ENCODE results near the gene ZNF853.

The ZNF853 gene

DNA sequence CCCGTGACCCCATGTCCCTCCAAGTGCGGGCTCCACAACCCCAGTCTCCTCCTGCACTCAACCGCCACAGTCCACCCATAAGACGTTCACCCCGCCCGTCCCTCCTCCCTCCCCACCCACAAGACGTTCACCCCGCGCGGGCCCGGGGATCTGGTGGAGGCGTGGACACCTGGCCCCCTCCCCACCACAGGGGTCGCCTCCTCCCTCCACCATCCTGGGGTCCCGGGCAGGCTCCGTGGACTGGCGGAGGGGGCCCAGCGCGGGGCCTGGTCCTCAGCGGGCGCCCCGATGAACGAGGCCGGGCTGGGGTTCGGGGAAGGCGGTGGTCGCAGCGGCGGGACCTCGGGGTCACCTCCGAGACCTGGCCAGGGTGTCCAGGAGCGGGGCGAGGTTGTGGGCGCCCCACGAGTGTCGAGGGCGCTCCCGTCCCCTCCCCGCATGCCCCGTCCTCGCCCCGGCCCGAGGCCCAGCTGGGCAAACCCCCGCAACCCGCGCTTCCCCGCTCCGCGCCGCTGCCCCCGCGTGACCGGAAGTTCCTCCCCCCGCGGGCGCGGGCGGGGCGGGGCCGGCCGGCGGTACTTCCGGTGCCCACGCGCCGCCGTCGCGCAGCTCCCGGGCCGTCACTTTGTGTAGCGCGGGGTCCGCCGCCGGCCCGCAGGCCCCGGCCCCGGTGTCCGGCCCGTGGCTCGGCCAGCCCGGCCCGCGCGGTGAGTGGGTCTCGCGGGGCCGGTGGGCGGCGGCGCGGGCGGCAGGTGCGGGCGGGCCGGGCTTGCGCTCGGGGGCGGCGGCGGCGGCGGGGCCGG lies 21.5 kb downstream of the ZNF853 start, which contains the start of gene ZNF316:
TSS of gene ZNF316 (plus strand) at position 578 of the 803 bp plus-strand sequence. CDS start 5,092 bp downstream, outside the sequence.
- DNase-seq (ENCODE audit: low spot score), result peak; percentile 64

DNA sequence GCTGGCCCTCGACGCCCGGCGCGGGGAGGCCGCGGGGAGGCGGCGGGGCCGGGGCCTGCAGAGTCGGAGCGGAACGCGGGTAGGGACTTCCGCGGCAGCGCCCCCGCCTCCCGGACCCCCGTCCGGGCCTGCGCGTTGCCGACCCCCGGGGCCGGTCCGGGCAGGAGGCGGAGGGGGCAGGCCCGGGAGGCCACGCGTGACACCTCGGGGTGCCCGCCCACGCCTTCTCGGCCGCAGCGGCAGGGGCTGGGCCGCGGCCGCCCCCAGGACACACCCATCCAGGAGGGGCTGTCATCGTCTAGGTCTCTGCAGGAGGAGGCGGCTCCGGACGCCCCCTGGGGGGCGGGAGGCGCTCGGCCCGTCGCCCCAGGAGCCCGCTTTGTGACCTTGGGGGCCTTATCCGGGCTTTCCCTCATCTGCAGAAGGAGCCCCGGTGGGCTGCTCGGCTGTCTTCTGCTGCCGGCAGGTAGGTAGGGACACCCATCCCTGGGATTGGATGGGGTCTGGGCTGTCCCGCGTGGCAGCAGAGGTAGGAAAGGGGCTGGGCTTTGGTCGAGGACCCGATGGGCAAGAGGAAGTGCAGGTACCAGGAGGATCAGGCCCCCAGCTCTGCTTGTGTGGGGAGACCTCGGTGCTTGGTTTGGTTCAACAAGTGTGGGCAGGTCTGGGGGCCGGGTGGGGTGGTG lies 22.3 kb downstream of the ZNF853 start:
- DNase-seq (ENCODE audit: low spot score), result peak; percentile 91

DNA sequence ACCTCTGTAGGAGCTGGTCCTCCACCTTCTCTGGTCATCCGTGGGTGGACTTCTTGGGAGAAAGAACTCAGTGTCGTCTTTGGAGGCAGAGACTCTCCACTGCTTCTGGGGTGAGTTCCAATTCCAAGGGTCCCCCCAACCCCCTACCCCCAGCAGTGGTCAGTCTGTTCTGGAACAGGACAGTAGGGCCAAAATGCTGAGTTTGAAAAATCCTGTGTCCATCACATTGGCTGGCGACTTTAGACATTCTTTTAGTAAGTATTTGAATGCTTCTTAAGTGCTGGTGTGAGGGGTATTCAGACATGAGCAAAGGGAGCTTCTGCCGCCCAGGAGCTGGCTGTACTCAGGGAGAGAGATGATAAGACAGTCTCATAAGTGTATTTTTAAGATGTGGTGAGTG lies 23.6 kb downstream of the ZNF853 start:
- DNase-seq (ENCODE audit: low spot score), result no peak

DNA sequence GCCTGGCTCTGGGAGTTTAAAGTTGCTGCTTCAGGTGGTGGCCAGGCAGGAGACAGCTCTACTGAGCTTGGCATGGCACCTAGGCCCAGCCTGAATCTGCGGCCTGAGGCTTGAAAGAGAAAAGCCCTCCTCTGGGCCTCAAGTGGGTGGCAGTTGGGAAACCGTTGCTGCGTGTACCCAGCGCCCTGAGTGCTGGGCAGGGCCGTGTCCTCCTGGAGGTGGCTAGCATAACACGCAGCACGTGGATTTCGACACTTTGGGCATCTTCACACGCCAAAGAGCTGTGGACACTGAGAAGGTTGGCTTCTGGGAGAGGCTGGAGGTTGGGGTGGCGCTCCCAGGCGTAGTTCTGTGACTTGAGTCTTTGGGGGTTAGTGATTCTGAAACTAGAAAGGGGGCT lies 24.2 kb downstream of the ZNF853 start:
- DNase-seq (ENCODE audit: low spot score), result no peak

DNA sequence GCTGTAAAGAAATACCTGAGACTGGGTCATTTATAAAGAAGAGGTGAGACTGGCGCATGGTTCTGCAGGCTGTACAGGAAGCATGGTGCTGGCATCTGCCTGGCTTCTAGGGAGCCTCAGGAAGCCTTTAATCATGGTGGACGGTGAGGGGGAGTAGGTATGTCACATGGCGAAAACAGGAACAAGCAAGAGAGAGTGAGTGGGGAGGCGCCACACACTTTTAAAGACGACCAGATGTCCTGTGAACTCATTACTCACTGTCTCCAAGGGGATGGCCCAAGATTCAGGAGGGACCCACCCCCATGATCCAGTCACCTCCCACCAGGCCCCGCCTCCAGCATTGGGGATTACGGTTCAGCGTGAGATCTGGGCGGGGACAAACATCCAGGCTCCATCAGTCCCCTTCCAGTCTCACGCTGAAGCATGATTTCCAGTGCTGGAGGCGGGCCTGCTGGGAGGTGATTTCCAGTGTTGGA lies 24.9 kb downstream of the ZNF853 start:
- DNase-seq (ENCODE audit: low spot score), result no peak

DNA sequence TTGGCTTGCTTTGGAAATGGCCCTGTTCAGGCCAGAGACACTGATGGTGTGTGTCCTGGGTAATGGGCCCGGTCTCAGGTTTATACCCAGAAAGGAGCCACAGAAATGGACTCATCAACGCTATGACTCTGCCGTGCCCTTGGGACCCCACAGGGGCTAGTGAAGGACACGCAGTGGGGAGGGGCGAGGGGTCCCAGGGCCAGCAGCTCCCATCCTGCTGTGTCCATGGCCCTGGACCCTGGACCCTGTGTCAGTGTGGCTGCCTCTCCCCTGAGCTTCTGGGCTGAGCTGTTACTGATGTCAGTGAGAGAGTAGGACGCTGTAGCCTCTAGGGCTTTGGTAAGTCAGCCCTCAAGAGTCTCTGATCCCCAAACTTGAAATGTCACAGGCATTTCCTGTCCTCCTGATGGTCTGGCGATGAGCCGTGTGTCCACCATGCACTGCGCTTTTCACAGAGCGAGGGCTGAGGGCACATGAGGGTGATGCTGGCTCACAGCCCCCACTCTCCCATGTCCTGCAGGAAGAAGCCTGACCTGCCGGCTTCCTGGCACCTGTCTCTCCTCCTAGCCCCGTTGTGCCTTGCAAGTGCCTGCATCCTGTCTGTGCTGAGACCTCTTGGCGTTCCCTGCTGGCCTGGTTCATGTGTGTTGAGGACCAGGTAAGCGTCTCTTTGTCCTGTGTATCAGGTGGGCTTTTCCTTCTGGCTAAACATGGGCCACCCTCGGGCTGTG lies 26.1 kb downstream of the ZNF853 start:
- no peak for DNase-seq (ENCODE audit: low spot score)

DNA sequence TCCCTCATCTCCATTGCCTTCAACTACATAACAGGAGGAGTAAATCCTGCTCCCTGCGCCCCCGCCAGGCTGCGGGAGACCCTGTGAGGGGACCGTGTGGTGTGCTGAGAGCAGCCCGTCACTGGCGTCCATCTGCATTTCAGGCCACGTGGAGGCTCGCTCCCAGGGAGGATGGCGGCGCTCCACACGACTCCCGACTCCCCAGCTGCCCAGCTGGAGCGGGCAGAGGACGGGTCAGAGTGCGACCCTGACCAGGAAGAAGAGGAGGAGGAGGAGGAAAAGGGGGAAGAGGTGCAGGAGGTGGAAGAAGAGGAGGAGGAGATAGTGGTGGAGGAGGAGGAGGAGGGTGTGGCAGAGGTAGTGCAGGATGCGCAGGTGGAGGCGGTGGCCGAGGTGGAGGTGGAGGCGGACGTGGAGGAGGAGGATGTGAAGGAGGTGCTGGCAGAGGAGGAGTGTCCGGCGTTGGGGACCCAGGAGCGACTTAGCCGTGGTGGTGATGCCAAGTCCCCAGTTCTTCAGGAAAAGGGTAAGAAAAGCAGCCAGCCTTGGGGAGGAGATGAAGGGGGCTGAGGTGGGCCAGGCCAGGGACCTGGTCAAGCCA lies 26.9 kb downstream of the ZNF853 start:
- no peak for DNase-seq (ENCODE audit: low spot score)

DNA sequence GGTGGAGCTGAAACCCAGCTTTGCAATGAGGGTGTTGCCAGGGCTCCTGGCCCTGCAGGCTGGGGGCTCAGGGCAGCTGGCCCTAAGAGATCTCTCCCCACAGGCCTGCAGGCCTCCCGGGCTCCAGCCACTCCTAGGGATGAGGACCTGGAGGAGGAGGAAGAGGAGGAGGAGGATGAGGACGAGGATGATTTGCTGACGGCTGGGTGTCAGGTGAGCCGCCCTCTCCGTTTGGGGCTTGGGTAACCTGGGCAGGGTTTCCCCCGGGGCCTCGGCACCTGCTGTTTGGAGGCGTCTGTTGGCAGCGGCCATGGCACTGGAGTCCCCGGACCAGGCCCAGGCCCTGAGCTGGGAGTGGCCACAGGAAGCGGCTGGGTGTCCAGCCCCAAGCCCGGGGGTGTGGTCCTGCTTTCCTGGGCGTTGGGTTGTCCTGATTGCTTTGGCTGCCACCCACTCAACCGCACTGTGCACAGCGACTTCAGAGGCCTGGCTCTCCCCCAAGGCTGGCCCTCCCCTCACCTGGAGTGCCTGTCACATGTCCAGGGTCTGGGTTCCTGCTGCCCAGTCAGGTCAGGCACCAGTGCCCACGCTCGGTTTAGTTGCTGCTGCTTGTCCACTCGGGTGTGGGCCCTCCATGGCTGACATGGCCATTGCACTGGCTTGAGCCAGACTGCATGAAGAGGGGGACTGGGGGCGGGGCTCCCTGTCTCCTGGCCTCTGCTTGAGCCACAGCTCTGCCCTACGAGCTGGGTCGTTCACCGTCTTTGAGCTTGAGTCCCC lies 27.6 kb downstream of the ZNF853 start:
- DNase-seq (ENCODE audit: low spot score), result no peak

DNA sequence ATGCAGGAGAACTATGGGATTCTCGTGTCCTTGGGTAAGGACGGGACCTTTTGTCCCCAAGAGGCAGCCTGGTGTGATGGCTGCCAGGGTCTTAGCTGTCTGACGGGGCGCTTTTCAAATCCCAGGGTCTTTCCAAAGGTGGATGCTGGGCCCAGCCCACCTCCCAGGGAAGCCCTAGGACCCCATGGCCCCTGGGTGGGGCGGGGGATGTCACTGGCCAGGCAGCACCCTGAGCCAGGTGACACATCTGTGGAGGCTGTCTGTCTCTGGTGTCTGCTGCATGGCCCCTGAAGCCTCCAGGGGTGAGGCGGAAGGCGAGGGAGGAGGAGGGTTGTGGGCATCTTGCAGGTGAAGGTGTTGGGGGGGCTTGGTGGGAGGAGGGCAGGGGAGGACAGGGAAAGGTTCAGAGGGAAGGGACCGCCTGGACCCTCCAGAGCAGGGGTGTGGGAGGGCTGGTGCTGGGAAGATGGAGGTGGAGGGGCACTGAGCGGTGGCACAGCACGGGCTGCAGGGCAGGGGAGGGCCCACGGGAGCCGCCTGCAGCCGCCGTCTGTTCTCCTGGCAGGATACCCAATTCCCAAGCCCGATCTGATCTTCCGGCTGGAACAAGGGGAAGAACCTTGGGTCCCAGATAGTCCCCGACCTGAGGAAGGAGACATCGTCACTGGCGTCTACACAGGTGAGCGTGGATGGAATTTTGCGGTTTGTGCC lies 28.7 kb downstream of the ZNF853 start:
- no peak for DNase-seq (ENCODE audit: low spot score)

DNA sequence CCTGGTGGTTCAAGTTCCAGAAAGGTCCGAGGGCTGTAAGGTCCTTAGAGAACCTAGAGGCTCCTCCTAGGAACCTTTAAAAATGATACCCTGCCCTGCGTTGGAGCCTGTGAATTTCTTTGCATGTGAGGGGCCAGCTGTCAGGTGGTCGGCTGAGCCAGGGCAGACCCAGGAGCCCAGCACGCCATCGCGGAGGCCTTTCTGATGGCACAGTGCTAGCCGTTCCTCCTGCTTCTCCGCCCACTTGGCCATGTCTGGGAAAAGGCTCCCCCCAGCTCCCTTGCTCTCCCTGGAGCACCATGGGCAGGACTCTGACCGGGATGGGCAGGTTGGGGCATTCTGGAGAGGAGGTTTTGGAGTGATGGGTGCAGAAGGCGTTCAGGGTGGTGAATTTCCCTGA lies 29.3 kb downstream of the ZNF853 start:
- DNase-seq (ENCODE audit: low spot score), result no peak

DNA sequence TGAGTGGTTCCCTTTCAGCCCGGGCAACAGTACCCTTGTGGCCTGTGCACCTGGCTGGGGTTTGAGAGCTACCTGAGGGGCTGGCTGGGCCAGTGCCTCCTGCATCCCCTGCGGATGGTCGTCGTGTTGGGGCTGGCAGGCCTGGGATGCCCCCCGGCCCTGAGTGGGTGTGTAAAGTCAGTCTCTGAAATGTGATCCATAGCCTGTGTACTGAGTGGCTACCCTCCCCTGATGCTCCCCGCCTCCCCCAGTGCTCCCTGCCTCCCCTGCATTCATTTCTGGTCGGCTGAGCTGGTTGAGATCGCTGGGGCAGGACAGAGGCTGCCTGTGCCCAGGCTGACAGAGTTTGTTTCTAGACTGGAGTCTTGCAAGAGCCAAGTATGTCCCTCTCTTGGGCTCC lies 31.1 kb downstream of the ZNF853 start:
- no peak for DNase-seq (ENCODE audit: low spot score)

DNA sequence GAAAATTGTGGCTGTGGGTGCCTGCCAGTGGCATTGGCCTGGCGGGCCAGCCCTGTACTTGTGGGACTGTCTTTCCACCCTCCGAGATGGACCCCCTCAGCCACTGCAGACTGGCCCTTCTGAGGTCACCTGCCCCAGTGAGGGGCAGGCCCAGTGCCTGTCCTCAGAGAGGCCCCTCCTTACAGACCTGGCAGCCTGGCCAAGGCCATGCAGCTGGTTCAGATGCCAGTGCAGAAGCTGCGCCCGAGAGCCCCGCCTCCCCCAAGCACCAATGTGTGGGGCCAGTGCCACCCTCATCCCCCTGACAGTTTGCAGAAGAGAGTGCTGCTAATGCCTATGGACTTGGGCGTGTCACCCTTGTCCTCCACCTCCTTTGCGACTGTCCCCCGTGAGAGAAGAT lies 31.7 kb downstream of the ZNF853 start:
- DNase-seq (ENCODE audit: low spot score), result no peak

DNA sequence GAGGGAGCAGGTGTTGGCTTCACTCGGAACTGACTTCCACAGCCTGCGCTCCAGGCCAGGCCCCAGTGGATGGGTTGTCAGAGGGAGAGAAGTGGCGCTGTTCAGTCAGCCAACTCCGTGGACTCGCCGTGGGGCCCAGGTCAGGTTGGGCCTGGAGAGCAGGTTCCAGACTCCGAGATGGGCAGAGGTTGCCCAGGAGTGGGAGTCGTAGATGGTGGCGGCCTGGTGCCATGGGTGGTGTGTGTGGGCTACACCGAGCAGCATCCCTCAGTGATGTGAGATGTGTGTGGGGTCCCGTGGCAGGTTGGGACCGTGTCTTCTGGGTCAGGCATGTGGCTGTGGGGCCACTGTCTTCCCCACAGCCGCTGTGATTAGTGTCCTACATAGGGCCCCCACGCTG lies 32.1 kb downstream of the ZNF853 start:
- no peak for DNase-seq (ENCODE audit: low spot score)

DNA sequence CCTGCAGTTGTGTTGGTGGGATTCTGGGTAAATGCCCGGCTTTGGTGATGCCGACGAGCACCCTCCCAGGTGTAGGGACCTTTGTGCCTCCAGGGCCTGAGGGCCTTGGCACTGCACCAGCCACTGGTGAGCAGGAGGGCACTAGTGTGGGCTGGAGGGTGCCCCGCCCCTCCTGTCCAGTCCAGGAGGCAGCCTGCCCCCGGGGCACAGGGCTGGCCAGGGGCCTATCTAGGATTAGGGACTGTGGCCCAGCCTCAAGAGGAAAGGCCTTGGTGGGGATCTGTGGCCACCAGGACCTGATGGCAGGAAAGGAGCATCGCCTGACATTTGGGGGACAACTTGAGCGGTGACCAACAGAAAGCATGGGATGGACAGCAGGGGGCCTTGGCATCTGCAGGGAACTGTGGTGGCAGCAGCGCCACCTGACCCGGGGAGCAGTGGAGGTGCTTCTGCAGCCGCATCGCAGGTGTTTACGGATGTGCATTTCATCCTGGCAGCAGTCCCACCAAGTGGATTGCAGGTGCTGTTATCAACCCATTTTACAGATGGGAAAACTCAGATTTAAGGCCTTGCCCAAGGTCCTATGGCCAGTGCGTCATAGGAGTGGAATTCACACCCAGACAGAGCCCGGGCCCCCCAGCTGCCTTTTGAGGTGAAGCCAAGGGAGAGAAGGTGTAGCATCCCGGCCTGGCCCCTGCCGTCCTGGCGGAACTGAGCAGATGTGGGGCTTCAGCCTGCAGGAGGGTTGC lies 32.8 kb downstream of the ZNF853 start:
- no peak for DNase-seq (ENCODE audit: low spot score)

DNA sequence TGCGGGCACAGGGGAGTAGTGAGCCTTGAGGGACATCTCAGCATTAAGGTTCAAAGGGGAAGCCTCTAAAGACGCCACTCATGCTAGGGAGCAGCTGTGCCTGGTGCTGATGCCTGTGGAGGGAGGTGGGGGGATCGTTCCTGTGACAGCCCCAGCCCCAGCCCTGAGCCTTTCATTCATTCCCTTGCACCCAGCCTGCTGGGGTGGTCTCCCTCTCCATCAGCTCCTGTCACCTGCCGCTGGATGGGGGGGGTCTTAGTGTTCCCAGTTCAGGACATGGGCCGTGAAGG lies 33.4 kb downstream of the ZNF853 start:
- DNase-seq (ENCODE audit: low spot score), result no peak

DNA sequence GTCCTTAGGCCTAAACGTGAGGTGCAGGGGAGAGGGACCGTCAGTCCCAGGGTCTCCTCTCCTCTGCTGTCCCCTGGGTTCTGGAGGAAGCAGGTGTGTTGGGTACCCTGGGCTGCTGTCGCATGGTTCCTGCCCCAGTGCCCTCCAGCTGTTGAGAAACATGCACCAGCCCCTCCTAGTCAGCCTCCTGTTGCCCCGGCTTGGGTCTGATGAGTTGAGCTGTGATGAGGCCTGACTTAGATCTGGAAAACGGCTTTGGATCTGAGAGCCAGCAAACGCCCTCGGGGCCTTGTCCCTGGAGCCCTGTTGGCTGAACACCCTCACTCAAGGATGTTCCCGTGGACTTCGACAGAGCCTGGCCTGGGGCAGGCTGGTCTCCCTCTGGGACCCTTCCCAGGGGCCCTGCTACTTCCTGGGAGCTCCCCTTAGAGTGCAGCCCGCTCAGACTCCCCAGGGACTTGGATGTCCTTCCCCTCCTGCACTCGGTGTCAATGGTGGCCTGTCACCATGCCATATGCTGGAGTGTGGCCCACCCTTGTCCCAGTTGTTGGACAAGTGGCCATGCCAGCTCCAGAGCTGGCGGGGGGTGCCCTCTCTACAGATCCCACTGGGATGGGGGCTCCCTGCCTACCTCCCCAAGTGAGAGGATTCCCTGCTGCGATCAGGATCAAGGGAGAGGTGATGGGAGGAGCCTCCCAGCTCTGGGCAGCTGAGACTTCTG lies 34.0 kb downstream of the ZNF853 start:
- no peak for DNase-seq (ENCODE audit: low spot score)

DNA sequence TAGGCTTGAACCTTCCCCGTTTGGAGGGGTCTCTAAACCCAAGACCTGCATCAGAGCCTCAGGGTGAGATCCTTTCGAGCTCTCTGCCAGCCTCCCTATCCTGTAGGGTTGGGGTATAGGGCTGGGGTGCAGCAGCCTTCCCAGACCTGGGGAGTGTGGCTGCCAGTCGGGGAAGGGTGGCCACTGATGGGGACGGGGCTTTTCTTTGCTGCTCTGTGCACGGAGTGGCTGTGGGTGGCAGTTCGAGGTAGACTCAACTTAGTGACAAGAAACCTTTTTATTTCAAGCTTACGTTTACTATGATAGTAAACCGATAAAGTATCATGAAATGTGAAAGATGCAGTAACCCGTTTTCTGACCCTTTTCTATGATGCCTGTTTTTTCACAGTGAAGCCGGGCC lies 34.7 kb downstream of the ZNF853 start:
- no peak for DNase-seq (ENCODE audit: low spot score)

DNA sequence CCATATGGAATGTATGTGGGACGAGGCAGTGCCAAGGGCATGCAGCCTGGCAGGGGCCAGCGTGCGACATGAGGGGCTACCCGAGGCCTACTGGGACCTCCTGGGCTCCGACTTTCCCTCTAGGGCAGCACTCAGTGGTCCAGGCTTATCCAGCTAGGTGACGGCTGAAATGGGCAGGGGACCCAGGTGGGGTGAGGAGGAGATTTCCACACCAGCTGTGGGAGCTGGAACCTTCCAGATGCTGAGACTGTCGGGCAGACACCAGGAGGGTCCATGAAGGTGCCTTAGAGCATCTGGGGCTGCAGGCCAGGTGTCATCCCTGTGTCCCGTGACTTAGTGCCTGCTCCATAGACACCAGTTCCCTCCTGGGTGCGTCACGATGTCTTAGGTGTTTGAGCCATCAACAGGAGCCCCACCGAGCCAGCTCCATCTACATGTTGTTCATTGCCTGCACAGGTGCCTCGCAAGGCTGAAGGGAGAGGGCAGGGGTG lies 35.2 kb downstream of the ZNF853 start:
- no peak for DNase-seq (ENCODE audit: low spot score)

DNA sequence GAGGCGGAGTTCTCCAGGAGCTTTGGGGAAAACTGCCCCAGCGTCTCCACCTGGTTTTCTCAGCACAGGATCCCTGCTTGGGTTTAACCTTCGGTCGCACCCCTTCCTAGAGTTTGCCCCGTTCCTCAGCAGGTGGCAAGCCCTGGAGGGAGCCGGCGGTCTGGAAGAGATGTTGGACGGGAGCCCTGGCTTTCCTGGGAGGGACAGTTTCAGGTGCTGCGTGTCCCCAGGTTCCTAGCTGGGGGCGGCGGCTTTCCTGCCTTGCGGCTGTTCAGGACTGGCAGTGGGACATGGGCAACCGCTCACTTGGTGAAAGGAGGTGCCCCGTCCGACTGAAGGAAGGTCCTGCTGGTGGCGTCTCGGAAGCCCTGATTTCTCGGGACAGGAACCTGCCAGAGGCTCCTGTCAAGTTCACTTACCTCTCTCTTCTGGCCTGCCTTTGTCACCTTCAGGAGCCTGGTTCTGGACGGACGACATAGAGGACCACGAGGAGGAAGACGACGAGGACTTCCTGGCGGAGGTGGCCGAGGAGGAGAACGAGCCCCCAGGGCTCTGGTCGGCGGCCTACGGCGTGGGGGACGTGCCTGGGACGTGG lies 36.5 kb downstream of the ZNF853 start:
- DNase-seq (ENCODE audit: low spot score), result no peak
